GM21423 (cell line): Measurements from ENCODE around the gene NSUN7.
"Not testable (repeated sequence)": the region's sequence is repeated elsewhere in the genome, so short reads cannot be mapped to it uniquely, and the experiment has no call there.

Experiments
- ATAC-seq: cut with Tn5 transposase; IDR thresholded peaks from one replicate; pipeline ENCODE4 v1.9.1; 2021; ENCODE audit warnings: mild to moderate bottlenecking, moderate library complexity; ENCODE audit not compliant: unreplicated experiment

The NSUN7 gene, protein sequence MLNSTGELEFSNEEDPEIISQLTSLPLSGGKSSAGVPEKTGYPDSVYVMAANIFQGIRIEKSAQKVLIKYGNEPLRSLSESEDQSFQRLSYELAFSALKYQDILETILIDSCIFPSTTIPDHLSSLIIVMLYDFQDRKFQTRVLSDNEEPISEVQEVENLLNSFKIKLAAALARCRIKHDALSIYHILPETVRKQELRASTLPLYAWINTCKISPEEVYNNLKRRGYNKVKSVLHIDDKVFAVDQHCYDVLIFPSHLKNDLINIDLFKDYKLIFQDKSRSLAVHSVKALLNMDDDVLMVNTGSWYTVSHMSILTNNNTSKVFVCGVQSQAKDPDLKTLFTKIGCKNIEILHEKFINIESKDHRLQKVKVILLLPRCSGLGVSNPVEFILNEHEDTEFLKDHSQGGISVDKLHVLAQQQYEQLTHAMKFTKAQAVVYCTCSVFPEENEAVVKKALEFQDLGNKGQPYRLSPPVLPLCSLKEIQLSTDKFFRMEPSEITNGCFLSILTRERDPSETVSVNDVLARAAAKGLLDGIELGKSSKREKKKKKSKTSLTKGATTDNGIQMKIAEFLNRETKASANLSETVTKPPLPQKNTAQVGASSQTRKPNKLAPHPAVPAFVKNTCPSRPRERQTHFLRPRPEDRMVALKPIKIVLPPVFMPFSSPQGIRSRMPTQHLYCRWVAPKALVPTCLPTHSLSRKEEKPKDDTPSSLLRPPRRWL

DNA sequence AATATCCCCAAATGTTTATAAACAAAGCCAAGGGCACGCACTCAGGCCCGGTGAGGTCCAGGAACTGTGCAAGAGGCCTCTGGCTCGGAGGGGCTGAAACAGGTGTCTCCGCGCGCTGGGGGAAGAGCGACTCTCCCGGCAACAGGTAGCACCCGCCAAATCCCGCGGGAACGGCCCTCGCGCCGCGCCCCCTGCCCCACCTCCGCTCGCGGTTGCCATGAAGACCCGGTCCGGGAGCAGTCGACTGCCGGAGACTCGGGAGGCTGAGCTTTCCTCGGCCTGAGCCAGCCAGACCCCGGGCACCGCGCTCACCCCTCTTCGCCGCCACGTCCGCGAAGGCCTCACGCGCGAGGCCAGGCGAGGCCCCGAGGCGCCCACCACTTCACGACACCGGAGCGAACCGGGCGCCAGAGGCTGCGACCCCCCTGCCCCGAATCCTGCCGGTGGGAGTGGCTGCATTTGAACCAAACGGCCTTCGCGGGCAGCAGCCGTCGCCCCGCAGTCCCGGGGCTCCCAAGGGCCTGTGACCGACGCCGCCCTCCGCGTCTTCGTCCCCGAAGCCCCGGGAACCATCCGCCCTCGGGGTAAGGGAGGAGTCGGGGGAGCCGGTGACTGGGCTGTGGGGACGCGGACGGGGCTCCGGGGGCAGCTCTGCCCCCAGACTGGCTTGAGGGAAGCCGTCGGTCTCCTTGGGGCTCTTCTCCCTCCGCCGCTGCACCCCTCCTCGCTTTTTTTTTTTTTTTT lies at the start of gene NSUN7:
Gene NSUN7 (plus strand): TSS at position 239 of the 744 bp plus-strand sequence. CDS start 739 bp downstream, outside the sequence.
- ATAC-seq = peak; percentile 48

DNA sequence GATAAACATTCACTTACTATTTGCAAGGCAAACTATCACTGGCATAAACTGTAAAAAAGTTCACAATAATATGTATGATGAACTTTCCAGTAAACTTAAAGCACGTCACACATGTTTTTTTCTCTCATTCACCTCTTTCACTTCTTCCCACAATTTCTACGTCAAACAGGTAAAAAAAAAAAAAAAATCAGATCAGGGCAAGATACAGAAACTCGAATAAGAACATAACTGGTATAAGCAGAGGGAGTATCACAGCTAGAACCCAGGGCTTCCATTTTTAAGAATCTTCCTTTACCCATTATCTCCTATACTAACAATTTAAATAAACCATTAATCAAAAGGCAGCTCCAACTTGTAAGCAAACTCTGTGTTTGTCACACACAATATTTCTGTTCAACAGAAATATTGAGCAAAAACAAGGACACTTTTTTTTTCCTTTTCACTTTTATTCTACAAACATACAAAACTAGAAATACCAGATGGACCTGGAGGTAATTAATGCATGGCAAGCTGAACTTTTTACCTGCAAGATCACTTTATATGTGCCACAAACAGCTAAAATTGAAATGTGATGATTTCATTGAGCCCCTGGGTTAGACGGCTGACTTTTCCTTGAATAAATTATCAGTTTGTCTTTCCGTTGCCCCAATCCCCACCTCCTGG lies 47.5 kb upstream of the NSUN7 start:
- no peak for ATAC-seq

DNA sequence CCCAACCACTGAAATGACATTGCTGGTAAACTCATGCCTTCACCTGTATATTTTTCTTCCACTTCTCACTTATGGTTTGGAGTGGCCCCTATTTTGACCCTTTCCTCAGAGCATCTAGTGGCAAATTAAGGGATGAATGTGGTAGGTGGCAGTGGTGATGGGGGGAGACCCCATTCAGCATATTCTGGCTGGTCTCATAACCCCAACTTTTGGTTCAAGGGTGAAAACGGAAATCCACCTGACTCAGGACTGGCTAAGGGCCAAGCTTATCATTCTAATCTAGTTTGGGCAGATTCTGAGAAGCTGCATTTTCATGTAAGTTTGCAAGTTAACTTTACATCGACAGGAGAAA lies 47.0 kb upstream of the NSUN7 start:
- ATAC-seq = no peak

DNA sequence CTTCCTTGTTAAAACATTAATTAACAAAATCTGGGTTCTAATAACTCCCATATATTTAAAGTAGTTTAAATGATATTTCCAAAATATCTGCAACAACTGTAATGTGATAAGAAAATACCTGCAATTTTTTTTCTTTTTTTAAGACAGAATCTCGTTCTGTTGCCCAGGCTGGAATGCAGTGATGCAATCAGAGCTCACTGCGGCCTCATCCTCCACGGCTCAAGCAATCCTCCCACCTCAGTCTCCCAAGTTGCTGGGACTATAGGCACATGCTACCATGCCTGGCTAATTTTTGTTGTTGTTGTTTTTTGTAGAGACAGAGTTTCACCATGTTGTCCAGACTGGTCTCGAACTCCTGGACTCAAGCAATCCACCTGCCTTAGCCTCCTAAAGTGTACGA lies 45.7 kb upstream of the NSUN7 start:
- no peak for ATAC-seq

DNA sequence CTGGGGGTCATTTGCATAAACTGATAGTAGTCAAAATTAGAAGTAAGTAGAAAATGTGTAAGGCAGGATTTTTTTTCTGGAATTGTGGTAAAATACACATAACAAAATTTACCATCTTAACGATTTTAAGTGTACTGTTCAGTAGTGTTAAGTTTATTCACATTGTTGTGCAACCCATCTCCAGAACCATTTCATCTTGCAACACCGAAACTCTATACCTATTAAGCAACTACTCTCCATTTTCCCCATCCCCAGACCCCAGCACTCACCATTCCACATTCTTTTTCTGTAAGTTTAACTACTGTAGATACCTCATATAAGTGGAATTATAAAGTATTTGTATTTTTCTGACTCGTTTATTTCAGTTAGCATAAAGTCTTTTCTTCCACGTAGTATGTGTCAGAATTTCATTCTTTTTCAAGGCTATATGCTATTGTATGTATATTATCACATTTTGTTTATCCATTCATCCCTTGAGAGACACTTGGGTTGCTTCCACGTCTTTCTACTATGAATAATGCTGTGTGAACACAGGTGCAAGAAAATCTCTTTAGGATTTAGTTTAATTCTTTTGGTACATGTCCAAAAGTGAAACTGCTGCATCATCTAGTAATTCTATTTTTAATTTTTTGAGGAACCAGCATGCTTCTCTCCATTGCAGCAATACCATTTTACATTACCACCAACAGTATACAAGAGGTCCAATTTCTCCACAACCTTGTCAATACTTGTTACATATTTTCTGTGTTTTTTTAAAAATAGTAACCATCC lies 39.1 kb upstream of the NSUN7 start:
- no peak for ATAC-seq

DNA sequence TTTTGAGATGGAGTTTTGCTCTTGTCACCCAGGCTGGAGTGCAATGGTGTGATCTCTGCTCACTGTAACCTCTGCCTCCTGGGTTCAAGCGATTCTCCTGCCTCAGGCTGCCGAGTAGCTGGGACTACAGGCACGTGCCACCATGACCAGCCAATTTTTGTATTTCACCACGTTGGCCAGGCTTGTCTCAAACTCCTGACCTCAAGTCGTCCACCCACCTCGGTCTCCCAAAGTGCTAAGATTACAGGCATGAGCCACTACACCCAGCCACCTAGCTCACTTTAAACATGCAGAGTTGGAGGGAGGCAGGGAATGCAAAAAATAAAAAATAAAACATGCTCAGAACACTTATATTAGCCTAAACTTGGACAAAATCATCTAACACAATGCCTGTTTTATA lies 36.8 kb upstream of the NSUN7 start:
- not testable (repeated sequence) for ATAC-seq

DNA sequence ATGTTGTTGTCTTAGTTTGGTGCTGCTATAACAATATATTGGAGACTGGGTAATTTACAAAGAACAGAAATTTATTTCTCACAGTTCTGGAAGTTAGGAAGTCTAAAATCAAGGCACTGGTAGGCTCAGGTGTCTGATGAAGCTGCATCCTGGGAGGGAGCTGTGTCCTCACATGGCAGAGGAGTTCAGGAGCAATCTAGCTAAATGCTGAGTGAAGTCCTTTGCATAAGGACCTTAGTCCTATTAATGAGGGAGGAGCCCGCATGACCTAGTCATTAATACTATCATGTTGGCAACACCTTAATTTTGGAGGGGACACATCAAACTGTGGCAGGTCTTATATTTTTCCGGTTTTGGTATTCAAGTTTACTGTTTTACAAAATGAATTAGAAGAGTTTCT lies 36.0 kb upstream of the NSUN7 start:
- no peak for ATAC-seq

DNA sequence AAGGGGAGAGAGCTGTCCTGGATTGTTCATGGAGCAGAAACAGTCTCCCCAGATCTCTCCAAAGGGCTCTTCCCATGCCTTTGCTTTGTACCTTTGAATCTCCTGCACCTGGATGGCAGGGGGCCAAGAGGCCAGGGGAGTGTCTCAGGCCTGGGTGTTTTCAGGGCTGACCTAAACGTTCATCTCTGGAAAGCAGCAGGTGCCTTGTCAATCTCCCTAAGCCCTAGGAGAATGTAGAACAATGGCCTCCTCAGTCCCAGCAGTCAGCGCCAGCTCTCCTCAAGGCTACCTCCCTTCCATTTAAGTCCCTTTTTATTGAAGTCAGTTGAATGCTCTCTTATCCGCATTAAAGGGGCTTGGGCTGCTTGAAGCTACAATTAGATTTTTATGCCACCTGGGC lies 31.2 kb upstream of the NSUN7 start:
- ATAC-seq = no peak

DNA sequence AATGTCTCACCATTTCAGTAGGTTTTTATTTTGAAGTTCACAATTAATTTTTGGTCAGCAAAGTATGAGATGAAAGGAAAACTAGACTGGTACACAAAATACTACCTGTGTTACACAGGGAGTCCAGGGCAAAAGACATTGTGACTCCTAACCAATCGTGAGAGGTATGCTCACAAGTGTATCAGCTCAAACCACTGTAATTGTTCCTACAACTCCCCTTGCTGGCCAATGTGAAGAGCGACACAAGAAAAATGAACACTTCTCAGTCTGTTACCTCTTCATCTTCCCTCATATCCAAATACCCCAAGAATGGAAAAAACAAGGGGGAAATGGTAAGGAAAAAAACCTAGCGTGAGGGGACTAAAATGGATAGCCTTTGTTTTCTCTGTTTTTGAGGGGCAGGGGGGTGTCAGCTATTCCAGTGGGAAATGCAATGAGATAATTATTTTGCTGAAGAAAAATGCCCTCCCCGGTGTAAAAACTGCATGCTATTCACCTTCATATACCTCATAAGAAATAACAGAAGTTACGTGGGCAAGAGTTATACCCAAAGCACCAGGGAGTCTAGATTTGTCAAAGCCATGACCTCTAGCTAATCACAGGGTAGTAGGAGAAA lies 30.6 kb upstream of the NSUN7 start:
- peak; percentile 47 for ATAC-seq

DNA sequence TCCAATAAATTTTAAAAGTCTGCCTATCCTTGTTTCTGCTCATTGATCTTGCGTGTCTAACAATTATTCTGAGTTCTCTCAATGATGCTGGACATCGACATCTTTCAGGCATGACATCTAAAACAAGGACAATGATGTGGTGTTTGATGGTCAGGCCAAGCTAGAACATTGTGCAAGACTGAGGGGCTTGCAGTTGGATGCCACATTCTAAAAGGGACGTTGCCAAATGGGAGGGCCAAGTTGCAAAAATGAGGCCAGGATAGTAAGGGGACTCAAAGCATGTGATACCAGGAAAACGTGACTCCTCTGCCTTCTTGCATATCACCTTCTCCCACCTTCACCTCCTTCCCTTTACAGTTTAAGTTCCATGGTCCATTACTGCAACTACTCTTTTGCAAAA lies 29.4 kb upstream of the NSUN7 start:
- ATAC-seq = no peak

DNA sequence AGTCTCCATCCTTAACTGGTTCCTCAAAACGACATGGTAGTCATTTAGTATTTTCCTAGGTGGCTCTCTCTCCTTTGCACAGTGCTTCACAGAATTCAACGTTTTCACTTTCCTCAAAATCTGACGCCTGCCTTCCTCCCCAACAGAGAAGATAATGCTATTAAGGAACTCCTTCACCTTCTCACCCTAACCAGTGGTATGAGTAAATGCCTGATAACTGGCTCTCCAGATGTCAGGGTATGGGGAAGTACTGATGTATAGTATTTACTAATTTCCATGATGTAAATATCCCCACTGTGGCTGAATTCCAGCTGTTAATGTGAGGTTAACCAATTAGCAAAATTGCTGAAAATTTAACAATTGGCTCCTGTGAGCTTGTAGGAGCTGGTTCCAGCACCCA lies 28.8 kb upstream of the NSUN7 start:
- ATAC-seq = no peak

DNA sequence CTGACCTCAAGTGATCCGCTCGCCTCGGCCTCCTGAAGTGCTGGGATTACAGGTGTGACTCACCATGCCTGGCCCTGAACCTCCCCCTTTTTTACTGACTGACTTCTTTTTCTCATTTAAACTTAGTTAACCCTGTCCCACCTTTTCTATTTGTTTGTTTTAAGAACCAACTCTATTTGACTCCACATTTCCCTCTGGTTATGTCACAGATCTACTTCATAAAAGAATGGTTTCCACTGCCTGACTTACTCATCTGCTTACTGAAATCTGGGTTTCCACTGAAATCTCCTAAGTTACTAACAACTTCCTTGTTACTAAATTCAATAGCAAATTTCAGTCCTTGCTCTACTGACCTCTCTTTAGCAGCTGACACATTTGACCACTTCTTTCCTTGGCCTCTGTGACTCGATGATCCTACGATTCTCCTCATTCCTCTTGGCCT lies 28.0 kb upstream of the NSUN7 start:
- no peak for ATAC-seq

DNA sequence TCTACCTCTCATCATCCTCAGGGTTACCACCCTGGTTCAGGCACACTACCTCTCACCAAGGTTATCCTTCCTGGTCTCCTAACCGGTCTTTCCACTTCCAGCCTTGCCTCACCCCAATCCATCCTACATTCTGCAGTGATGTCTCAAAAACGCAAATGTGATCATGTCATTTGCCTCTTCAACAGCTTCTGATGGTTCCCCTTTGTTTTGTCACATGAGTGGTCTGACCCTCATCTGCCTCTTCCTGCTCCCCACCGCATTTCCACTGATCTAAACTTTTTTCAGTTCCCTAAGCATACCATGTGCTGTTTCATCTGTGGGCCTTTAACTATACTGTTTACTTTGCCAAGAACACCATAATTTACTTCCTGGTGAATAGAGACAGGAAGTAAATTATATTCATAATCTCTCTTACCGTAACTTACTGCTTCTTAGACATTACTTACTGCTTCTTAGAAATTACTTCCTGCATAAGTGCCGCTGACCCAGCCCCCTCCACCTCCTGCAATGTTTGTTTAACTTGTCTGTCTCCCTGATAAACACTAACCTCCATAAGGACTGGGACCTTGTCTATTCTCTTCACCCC lies 27.1 kb upstream of the NSUN7 start:
- peak; percentile 85 for ATAC-seq

DNA sequence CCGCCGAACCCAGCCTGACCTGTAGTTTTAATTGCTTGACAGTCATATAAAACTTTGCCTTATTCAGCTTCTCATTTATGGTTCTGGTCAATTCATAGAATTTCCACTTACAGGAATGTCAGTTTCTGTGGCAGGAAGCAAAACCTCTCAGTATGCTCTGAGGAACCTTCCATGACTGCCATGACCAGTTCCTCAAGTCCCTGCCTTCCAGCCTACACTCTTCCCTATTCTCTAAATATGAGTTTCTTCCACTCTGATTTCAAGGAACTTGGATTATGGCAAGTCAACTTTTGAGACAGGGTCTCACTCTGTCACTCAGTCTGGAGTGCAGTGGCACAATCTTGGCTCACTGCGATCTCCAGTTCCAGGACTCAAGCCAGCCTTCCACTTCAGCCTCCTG lies 26.0 kb upstream of the NSUN7 start:
- ATAC-seq = no peak

DNA sequence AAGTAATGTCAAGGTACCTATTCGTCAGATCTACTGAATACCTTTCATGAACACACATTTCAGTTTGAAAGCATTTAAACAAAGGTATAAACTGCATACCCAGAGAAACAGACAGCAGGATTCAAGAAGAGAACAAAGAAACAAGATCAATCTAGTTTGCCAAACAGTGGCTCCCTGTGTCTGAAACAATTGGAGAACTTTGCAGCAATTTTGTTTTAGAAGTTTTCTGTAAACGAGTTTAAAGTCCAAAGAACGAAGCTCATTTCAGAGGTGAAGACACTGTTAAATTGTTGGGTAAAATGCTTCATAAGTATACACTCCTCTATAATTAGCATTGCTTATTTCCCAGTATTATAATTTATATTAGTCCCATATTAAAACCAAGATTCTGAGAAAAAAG lies 21.4 kb upstream of the NSUN7 start:
- ATAC-seq = no peak

DNA sequence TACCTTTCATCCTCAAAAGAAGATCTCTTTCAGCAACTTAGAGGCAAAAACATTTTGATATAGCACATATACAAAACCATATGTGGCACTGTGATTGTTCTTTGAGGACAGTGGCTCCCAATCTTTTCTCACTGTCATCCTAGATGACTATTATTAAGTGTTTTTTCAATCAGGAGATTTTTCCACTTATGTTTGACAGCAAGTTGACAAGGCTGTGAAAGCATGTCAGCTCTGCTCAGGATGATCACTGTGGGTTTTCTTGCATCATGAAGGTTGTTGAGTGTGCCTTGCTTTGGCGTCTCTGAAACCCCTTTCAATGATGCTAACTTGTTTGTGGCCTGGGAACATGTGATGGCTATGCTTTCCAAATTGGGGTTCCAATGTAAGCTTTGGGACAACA lies 20.2 kb upstream of the NSUN7 start:
- no peak for ATAC-seq

DNA sequence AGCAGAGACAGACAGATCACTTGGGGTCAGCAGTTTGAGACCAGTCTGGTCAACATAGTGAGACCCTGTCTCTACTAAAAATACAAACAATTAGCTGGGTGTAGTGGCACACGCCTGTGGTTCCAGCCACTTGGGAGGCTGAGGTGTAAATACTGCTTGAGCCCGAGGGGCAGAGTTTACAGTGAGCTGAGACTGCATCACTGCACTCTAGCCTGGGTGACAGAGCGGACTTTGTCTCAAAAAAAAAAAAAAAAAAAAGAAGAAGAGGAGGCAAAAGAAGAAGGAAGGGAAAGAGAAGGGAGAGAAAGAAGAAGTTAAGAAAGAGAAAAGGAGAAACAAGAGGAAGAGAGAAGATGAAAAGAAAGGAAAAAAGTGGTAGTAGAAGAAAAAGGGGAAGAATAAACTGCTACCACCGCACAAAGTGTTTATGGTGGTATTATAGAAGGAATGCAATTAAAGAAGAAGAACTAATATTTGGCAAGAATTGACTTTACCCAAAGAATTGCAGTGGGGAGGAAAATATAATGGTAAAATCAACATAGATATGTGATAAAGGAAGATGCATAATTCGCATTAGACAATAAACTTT lies 19.6 kb upstream of the NSUN7 start:
- ATAC-seq = no peak

DNA sequence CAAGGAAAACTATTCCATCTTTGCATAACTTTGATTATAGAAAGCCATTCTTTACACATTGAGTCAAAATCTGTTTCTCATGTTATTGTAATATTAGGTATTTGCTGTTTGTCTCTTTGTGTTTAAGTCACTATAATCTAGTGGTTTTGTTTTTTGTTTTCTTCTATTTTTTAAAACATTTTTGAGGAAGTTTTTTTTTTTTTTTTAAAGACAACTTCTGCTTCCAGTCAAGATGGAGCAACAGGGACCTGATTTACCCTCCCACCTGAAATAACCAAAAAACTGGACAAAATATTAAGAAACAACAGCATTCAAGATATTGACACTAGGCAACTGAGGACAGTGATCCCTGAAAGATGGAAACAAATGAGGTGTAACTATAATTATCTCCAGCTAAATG lies 18.4 kb upstream of the NSUN7 start:
- no peak for ATAC-seq

DNA sequence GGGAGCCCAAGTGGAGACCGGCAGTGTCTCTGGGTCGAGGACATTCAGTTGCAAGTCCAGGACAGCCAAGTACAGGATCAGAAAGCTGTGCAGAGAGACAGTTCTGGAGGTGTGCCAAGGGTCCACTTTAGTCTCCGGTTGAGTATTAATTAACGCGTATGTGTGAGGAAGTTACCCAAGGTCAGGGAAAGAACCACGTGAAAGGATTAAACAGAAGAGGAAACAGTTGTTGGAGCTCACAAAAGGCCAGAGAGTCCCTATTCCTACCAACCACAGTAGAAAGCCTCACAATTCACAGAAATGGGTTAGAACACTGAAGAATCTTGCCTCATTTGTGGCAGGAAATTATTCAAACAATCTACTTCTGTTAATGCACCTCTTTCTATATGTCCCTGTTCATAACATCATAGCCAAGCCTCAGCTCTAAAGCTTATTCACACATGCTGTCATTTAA lies 17.9 kb upstream of the NSUN7 start:
- peak; percentile 80 for ATAC-seq
